ENCODE results near the gene CALHM2. TPM values are rescaled to one million over a fixed set of nuclear protein-coding genes. Genes with fewer than 3 reads are reported as not detected.

The CALHM2 gene
- total RNA-seq, 1 donor from 2014 or later: 11.3 TPM

DNA sequence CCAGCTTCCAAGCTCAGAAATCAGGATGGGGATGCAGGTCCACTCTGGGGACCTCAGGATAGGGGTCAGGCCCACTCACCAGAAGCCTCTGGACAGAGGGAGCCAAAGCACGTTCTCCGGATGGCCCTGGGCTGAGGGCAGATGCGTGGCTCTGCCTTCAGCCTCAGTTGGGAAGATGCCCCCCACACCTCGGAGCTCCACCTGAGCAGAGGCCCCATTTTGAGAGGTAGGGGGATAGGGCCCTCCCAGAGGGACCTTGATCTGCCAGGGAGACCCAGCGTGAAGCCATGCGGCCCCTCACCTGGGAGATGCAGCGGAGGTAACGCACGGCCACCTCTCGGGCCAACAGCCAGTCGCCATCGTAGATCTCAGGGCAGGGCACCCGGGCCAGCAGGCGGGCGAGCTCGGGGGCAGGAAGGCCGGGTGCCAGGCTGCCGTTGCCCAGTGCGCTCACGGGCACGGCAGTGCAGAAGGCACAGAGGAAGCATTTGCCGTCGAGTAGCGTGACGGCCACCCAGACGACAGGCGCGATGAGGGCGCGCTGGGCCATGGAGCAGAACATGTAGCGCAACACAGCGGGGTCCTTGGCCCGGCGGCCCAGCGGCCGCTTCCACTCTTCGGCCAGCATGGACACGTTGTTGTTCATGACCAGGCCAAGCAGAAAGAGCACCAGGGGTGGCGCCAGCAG is 5.9 kb upstream of the CALHM2 start:
- Histone ChIP-seq H3K27me3 (ENCODE audit: low read depth) (no peaks in the 10 kb centered on the region), H3K27ac (replicated peaks) (no peak overlapping the region), H3K9me3 (replicated peaks) (no peaks in the 10 kb centered on the region), H3K36me3 (no peaks in the 10 kb centered on the region), H3K4me3 (no peak overlapping the region), H3K4me1 (no peaks in the 10 kb centered on the region)
- TF ChIP-seq, protein P1, sequence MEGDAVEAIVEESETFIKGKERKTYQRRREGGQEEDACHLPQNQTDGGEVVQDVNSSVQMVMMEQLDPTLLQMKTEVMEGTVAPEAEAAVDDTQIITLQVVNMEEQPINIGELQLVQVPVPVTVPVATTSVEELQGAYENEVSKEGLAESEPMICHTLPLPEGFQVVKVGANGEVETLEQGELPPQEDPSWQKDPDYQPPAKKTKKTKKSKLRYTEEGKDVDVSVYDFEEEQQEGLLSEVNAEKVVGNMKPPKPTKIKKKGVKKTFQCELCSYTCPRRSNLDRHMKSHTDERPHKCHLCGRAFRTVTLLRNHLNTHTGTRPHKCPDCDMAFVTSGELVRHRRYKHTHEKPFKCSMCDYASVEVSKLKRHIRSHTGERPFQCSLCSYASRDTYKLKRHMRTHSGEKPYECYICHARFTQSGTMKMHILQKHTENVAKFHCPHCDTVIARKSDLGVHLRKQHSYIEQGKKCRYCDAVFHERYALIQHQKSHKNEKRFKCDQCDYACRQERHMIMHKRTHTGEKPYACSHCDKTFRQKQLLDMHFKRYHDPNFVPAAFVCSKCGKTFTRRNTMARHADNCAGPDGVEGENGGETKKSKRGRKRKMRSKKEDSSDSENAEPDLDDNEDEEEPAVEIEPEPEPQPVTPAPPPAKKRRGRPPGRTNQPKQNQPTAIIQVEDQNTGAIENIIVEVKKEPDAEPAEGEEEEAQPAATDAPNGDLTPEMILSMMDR (IDR thresholded peaks at IDR 0.05; ENCODE audit: borderline replicate concordance): no peak
- intact Hi-C loops (cut with micrococcal nuclease): no loop called here
- DNase-seq: no peak

DNA sequence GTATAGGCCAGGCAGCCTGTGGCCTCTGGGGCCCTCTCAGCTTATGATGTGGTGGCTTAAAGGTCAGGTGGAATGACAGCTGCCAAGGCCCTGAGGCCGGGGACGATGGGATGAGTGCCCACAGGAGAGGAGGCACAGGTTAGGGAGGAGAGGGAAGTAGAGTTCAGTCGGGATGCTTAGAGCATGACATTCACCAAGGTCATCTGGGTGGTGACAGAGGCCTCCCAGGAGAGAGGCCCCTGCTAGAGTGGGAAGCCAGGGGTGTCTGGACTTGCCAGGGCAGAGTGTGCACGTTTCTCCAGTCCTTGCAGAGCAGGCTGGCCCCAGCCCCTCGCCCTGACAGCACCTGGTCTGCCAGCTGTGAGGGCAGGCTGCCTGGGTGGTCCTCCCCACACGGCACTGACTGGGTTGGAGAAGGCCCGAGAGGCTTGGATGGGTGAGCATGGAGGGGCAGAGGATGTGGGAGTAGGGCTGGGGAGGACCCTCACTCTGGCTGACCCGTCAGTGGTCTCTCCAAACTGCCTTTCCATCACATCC is 5.1 kb upstream of the CALHM2 start:
- Histone ChIP-seq H3K27ac (replicated peaks) (no peak overlapping the region), H3K9me3 (replicated peaks) (no peaks in the 10 kb centered on the region), H3K4me3 (no peak overlapping the region), H3K36me3 (no peaks in the 10 kb centered on the region), H3K4me1 (peaks cover 7% of the 10 kb centered on the region), H3K27me3 (ENCODE audit: low read depth) (peaks cover 6% of the 10 kb centered on the region)
- DNase-seq: no peak
- intact Hi-C loops (cut with micrococcal nuclease): no loop called here
- TF ChIP-seq, protein P1 (IDR thresholded peaks at IDR 0.05; ENCODE audit: borderline replicate concordance): no peak

DNA sequence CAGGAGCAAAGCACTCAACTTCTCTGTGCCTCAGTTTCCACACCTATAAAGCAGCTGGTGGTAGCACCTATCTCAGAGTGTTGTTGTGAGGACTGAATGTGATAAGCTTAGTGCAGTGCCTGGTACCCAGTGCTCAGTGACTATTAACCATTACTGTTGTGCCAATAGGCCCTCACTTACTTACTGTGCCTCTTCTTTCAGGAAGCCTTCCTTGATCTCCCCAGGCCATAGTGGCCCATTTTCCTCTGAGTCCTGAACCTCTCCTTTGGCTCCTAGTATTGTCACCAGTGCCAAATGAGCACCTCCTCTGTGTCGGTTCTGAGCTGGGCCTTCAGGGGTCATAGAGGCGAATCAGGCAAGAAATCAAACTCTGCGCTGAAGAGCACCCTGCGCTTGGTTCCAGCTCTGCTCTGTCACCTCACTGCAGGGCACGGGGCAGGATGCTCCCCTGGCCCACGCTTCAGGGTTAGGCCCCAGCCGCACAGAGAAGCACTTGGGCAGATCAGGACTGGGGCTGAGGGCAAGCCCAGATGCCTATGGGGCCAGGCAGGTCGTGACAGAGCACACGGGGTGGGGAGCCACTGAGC is 4.0 kb upstream of the CALHM2 start:
- Histone ChIP-seq H3K4me3 (no peak overlapping the region), H3K4me1 (peaks cover 14% of the 10 kb centered on the region), H3K36me3 (no peaks in the 10 kb centered on the region), H3K9me3 (replicated peaks) (no peaks in the 10 kb centered on the region), H3K27ac (replicated peaks) (no peak overlapping the region), H3K27me3 (ENCODE audit: low read depth) (peaks cover 12% of the 10 kb centered on the region)
- TF ChIP-seq, protein P1 (IDR thresholded peaks at IDR 0.05; ENCODE audit: borderline replicate concordance): no peak
- intact Hi-C loops (cut with micrococcal nuclease): no loop called here
- no peak for DNase-seq

DNA sequence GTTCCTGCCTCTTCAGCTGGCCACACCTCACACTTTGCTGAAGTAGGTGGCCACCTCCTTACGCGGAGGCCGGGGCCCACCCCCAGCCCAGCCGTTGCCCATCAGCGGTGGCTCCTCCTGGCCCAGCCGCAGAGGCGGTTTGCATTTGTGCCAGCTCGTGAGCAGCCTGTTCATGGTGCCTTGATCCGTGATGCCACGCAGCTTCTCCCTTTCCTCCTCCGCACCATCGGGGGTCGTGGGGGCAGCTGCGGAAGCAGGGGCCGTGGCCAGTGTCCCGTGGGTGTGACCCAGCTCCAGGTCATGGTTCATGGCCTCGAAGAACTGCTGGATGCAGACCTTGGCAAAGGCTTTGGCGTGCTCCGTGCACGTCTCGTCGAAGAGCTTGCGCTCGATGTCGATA is 3.1 kb upstream of the CALHM2 start:
- H3K9me3 ChIP-seq (replicated peaks): no peaks in the 10 kb centered on the region
- peaks cover 23% of the 10 kb centered on the region for H3K4me1 ChIP-seq
- H3K4me3 ChIP-seq: no peak overlapping the region
- peaks cover 5% of the 10 kb centered on the region for H3K36me3 ChIP-seq
- TF ChIP-seq, protein P1 (IDR thresholded peaks at IDR 0.05; ENCODE audit: borderline replicate concordance): no peak
- no peak for DNase-seq
- intact Hi-C loops (cut with micrococcal nuclease): no loop called here
- no peak overlapping the region for H3K27ac ChIP-seq (replicated peaks)
- H3K27me3 ChIP-seq (ENCODE audit: low read depth): peaks cover 12% of the 10 kb centered on the region

DNA sequence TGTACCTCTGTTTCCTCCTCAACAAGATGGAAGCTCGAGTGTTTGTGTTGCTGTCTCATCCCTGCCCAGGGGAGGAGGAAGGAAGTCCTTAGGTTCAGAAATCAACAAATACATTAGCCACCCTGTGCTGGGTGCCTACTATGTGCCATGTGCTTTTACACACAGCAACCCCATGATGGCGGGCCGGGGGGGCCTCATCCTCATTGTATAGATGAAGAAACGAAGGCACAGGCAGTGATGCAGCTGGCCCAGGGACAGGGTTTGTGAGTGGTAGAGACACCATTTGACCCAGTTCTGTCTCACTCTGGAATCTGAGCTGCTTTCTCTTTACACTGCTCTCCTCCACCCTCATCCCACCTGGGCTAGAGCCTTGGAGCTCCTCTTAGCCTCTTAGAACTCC is 1.9 kb upstream of the CALHM2 start:
- Histone ChIP-seq H3K4me1 (peaks cover 35% of the 10 kb centered on the region), H3K9me3 (replicated peaks) (no peaks in the 10 kb centered on the region), H3K4me3 (no peak overlapping the region), H3K36me3 (peaks cover 17% of the 10 kb centered on the region), H3K27ac (replicated peaks) (no peak overlapping the region), H3K27me3 (ENCODE audit: low read depth) (peaks cover 12% of the 10 kb centered on the region)
- intact Hi-C loops (cut with micrococcal nuclease): no loop called here
- DNase-seq: no peak
- TF ChIP-seq, protein P1 (IDR thresholded peaks at IDR 0.05; ENCODE audit: borderline replicate concordance): no peak
